GM19193 (cell line): ENCODE results near the gene RAET1G.

Source experiments
- POLR2A ChIP-seq: IDR thresholded peaks from 4 replicates; pipeline ENCODE4 v1.6.1; 2011; ENCODE audit not compliant: insufficient read depth, insufficient read length; ENCODE audit errors: extremely low read depth

RAET1G gene

DNA sequence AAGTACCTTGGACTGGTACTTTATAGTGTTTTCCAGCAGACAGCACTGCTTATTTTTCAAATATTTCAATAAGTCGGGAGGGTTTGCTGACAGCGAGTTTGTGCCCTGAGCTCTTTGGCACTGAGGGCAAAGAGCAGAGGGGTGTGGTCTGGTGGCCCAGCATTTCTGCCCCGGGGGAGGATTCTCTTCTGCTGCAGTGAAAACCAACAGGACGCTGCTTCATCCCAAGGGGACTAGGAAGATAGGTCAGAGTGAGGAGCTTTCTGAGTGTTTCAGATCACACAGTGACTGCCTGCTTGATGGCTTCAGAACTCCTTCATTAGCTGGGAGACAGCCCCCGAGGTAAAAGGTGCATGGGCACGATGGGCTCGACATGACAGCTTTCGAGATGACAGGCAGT lies 27.5 kb upstream of the RAET1G start:
- no peak for TF ChIP-seq POLR2A

DNA sequence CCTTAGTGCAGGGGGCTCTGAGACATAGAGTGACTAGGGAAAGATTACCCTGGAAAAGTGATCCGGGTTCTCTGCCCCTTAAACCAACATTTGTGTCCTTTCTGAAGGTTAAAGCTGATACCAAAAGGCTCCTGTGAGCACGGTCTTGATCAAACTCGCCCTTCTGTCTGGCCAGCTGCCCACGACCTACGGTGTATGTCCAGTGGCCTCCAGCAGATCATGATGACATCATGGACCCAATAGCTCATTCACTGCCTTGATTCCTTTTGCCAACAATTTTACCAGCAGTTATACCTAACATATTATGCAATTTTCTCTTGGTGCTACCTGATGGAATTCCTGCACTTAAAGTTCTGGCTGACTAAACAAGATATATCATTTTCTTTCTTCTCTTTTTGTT lies 25.7 kb upstream of the RAET1G start:
- TF ChIP-seq POLR2A, result no peak

GRCh38 chr6:149948011-149948410 lies 25.1 kb upstream of the RAET1G start:
- no peak for TF ChIP-seq POLR2A

DNA sequence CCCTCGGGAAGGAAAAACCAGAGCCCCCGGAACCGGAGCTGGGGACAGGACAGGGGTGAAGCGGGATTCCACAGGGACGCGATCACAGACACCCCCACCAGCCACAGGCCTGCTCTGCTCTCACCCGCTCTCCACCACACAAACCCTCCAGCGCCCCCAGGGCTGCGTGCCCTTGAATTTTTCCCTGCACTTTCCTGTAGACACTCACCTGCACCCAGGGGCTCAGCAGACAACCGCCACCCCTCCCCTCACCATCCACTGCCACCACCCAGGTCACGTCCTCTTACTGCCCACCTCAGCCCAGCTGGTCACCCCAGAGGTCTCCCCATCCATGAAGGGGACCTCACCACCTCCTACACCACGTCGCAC lies 19.5 kb upstream of the RAET1G start:
- TF ChIP-seq POLR2A, result no peak

GRCh38 chr6:149941583-149942460 lies 18.9 kb upstream of the RAET1G start, which contains the start of gene ULBP2:
Gene ULBP2 (plus strand): TSS chr6:149942014. CDS start chr6:149942073, 59 bp downstream.
- TF ChIP-seq POLR2A, result no peak

GRCh38 chr6:149940672-149940982 lies 17.7 kb upstream of the RAET1G start:
- no peak for TF ChIP-seq POLR2A

- TF ChIP-seq POLR2A, result no peak
Measured at GRCh38 chr6:149939909-149940671, 17.2 kb upstream of the RAET1G start.

- TF ChIP-seq POLR2A, result no peak
Measured at GRCh38 chr6:149939356-149939648, 16.4 kb upstream of the RAET1G start.

- no peak for TF ChIP-seq POLR2A
Measured at GRCh38 chr6:149938571-149939355, 15.8 kb upstream of the RAET1G start.

- TF ChIP-seq POLR2A, result no peak
Measured at GRCh38 chr6:149936743-149937142, 13.8 kb upstream of the RAET1G start.

DNA sequence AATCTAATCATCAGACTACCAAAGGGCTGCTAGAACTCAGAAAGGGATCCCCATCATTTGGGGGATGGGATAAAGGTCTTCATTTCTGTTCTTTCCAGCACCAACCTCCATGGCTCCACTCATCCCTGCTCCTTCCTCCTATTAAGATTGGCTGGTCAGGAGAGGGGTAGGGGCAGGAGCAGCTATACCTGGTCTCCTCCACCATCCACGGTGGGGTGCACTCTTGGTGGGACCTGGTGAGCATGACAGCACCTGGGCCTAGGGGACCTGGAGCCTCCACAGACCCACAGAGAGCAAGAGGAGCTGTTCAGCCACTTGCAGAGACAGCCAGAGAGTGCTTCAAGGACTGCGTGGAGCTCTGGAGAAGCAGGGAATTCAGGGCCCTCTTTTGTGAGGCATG lies 12.7 kb upstream of the RAET1G start:
- no peak for TF ChIP-seq POLR2A

DNA sequence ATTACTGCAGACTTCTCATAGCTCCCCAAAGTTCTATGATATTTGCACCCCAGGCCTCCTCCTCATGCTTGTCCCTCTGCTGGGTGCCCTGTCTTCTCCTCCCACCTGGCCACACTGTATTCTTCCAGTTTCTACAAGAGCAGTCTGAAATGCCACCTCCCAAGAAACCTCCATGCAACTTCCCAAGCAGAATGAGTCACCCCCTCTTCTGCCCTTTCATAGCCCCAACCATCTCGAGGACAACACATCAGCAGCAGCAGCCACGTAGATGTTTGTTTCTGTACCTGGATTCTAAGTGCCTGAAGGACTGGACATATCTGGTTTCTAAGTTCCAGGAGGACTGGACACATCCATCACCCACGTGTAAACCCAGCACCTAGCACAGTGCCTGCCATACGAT lies 12.3 kb upstream of the RAET1G start:
- TF ChIP-seq POLR2A, result no peak

GRCh38 chr6:149934249-149935156 lies 11.6 kb upstream of the RAET1G start:
- TF ChIP-seq POLR2A, result no peak

GRCh38 chr6:149933461-149933860 lies 10.5 kb upstream of the RAET1G start:
- TF ChIP-seq POLR2A, result no peak
